Middle frontal gyrus (tissue), 1 donor: ENCODE results near the gene TFAP2A.

Experiments
- DNase-seq: peaks from one replicate; pipeline ENCODE4 v3.0.0-alpha.2; 2015; ENCODE audit warnings: low spot score; ENCODE audit errors: extremely low spot score

TFAP2A gene

DNA sequence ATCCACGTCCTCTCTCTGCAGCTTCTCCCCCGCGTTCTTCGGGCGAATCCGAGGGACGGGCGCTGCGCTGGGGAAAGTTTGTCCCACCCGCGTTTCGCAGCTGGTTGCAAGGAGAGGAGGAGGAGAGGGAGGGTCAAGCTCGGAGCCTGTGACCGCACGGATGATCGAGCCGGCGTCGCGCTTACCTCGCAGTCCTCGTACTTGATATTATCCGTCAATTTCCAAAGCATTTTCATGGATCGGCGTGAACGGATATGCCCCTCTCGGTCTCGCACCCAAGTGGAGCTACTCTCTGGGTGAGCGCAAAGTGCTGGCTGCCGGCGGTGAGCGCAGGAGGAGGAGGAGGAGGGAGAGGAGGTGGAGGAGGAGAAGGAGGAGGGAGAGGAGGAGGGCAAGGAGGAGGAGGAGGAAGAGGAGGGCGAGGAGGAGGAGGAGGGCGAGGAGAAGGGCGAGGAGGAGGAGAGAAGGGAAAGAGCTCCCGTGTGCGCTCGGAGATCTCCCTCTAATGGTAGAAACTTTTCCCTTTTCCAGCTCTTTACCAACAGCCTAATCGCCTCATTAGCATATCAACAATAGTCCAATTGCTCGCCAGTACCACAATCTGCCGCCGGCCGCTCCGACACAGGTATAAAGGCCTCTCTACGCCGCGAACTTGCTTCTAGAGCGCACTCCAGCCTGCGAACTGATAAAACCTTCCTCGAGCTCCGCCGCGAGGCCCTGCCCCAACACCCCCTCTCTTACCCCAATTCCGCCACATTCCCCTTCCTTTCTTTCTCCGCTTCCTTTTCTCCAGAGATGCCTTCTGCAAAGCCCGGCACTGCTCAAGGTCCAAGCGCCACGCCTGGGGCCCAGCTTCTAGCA, at the start of gene TFAP2A:
TSS of gene TFAP2A (minus strand) at position 319 of the 861 bp plus-strand sequence. CDS start at position 236, 83 bp downstream.
- no peak for DNase-seq

DNA sequence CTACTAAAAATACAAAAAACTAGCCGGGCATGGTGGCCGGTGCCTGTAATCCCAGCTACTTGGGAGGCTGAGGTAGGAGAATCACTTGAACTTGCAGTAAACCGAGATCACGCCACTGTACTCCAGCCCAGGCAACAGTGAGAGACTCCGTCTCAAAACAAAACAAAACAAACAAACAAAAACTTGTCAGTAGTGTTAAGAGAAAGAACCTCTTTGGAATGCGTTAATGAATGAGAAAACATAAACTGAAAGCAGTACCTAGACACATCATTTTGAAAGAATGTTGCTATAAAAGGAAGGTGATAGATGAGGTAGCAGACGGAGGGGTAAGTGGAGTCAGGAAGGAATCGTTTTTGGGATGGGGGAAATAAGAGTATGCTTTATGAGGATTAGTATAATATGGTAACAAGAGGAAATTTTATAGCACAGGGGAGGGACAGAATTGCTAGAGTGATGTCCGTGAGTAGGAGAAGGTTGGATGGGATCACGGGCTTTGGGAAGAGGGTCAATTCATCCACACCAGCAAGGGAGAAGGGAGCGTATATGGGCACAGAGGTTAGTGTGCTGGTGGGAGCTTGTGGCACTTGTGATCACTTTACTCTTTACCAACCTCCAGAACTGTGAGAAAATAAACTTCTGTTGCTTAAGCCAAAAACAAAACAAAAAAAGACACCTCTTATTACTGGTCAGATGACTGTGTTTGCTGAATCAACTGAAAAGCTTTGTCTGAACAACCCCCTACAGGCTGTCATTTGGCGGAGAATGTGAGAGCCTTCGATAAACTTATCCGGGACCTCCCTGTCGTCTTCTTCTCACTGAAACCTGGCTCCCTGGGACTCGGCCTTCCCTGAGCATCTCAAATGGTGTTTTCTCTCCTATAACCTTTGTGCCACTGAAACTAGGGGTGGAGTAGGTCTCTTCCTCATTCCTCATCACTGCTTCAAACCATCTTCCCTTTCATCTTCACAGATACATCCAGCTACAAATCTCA, 48.9 kb upstream of the TFAP2A start:
- no peak for DNase-seq

DNA sequence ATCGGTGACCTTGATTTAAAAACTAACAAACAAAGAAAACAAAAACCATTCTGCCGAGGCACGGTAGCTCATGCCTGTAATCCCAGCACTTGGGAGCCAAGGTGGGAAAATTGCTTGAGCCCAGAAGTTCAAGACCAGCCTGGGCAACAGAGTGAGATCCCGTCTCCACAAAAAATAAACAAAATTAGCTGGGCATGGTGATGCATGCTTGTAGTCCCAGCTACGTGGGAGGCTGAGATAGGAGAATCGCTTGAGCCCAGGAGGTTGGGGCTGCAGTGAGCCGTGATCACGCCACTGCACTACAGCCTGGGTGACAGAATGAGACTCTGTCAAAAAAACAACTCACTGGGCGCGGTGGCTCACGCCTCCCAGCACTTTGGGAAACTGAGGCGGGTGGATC, 48.2 kb upstream of the TFAP2A start:
- DNase-seq, result no peak

DNA sequence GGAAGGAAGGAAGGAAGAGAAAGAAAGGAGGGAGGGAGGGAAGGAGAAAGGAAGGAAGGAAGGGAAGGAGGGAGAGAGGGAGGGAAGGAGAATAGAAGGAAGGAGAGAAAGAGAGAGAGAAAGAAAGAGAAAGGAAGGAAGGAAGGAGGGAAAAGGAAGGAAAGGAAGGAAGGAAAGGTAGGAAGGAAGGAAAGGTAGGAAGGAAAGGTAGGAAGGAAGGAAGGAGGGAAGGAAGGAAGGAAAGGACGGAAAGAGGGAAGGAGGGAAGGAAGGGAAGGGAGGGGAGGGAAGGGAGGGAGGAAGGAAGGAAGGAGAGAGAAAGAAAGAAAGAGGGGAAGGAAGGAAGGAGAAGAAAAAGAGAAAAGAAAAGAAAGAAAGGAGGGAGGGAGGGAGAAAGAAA, 47.0 kb upstream of the TFAP2A start:
- DNase-seq, result no peak

DNA sequence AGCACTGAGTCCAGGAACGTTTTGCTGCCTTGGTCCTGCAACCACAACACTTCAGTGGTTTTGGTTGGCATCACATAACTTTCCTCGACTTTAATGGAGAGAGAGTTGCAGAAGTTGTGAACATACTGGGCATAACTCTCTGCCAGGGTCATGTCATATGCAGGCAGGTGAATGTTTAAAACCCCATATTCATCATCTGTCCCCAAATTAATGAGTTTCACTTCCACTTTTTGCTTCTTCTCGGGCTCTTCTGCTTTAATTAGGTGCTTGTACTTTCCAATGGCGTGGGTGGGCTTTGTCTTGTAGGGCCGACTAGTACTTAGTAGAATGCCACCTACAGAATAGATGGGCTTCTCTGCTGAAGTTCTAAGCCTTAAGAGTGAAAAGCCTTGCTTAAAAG, 45.2 kb upstream of the TFAP2A start:
- DNase-seq, result no peak

- DNase-seq, result no peak
Observed at GRCh38 chr6:10458287-10458686, 43.4 kb upstream of the TFAP2A start.

- no peak for DNase-seq
Observed at GRCh38 chr6:10453596-10453995, 38.7 kb upstream of the TFAP2A start.

DNA sequence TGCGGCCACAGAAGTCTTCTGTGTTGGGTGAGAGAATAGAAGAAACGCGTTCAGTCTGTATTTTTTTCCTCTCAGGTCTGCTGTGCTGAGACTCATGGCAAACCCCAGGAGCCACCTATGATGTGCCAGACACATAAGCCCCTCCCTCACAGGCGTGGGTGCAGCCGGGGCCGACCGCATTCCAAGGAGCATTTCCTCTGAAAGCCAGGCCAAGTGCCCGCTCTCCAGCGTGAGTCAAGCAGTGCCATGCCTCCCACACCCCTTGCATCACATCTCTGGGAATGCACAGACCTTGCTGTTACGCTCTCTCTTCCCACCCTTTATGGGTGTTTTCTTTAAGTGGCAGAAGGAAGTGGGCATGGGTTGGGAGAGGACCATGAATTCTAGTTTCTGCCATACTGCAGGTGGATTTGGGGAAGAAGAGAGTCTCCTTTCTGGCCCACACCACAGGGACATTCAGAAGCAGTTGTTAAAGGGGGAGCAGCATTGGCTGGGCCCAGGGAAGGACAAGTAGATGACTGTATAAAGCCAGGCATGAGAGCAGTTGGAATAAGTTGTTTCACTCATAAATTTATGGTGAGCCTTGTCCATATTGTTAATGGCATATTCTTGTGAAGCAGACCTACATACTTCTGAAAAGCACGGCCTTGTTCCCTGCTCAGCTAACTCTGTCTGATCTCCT, 37.1 kb upstream of the TFAP2A start:
- DNase-seq, result no peak

- no peak for DNase-seq
Observed at GRCh38 chr6:10451394-10451793, 36.5 kb upstream of the TFAP2A start.

GRCh38 chr6:10449751-10450150, 34.9 kb upstream of the TFAP2A start:
- no peak for DNase-seq

DNA sequence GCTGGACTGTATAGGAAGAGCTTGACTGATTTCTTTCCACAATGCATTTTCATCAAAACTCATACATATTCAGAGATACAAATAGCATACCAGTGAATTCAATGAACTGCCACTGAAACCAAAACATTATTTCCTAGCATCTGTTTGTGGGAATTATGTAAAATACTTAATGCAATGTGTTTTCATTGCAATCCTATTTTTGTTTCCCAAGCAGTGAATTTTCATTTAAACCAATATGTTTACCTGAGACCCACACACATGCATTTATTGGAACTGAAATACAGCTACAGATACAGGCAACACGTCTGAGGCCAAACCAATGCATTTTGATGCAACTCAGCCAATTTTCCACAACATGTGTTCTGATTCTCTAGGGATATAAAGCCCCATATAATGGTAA, 33.2 kb upstream of the TFAP2A start:
- DNase-seq, result no peak

DNA sequence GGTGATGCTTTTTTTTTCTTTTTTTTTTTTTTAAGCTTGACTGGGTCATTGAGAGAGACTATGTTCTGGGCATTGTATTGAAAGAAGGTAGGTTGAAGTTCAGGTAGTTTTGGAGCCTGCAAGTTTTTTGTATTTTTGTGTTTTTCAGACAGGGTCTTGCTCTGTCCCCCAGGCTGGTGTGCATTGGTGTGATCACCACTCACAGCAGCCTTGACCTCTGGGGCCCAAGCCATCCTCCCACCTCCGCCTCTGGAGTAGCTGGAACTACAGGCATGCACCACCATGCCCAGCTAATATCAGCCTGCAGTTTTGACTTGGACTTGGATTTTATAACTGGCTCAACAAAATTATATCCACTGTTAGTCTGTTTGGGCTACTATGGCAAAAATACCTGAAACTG, 31.7 kb upstream of the TFAP2A start:
- no peak for DNase-seq

- DNase-seq, result no peak
Observed at GRCh38 chr6:10441655-10442009, 26.8 kb upstream of the TFAP2A start.

DNA sequence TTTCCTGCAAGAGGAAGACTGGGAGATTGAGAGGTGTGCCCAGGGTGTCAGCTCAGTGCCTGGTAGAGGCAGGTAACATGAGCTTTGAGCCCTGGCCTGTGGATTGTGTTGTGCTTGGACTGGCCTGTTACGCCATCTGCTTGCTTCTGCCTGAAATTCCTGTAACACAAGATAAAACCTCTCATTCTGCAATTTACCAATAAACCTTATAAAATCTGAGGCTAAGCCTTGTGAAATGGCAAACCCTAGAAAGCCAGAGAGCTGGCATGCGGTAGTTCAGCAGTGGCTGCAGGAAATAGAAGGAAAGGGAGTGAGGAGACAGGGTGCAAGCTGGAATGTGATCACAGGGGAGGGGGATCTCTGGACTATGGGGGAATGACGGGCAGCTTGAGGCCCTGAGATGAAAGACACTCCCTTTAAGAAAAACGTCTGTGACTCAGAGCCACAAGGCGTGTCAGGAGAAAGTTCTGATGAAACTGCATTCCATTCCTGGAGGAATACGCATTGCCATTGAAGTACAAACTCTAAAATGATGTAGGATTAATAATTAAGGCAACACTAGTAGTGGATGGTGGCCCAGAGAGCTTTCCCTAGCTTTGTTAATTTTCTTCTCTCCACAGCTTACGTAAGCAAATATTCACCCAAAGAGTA, 26.3 kb upstream of the TFAP2A start:
- DNase-seq, result no peak

- DNase-seq, result no peak
Observed at GRCh38 chr6:10437891-10438290, 23.0 kb upstream of the TFAP2A start.

DNA sequence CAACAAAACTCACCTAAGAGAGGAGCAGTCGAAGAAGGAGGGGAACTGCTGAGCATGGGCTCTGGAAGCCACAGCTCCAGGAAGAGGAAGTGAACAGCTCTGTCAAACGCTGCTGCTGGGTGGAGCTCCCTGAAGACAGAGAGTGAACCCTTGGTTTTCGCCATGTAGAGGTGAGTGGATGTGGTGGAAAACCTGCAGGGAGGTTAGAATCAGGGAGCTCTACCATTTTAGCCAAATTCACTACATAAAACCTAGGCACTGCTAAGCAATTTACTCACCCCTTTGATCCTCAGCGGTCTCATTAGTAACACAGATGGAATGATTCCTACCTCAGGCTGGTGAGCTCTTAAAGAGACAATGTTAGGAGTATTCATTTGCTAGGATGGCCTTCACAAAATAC, 19.4 kb upstream of the TFAP2A start:
- no peak for DNase-seq

- no peak for DNase-seq
Observed at GRCh38 chr6:10433322-10433721, 18.4 kb upstream of the TFAP2A start.

DNA sequence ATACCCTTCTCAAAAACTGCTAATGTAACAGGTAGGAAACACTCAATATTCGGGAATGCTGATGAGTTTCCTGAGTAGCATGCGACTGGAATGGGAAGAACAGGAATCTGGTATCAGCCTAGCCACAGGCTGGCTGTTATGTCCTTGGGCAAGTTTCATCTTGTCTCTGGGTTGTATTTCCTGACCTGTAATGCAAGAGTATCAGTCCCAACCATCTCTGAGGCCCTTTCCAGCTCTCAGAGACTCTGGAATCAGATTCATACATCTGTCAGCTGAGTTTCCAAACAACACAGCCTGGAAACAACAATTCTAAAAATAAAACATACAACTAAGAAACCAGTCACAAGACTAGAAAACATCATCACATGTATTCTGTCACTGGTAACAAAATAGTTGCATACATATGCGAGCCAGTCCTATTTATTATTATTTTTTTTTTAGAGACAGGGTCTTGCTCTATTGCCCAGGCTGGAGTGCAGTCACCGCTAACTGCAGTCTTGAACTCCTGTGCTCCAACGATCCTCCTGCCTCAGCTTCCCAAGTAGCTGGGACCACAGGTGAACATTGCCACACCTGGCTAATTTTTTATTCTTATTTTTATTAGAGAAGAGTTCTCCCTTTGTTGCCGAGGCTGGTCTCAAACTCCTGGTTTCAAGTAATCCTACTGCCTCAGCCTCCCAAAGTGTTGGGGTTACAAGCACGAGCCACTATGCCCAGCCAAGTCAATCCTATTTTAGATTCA, 16.7 kb upstream of the TFAP2A start:
- DNase-seq, result no peak

DNA sequence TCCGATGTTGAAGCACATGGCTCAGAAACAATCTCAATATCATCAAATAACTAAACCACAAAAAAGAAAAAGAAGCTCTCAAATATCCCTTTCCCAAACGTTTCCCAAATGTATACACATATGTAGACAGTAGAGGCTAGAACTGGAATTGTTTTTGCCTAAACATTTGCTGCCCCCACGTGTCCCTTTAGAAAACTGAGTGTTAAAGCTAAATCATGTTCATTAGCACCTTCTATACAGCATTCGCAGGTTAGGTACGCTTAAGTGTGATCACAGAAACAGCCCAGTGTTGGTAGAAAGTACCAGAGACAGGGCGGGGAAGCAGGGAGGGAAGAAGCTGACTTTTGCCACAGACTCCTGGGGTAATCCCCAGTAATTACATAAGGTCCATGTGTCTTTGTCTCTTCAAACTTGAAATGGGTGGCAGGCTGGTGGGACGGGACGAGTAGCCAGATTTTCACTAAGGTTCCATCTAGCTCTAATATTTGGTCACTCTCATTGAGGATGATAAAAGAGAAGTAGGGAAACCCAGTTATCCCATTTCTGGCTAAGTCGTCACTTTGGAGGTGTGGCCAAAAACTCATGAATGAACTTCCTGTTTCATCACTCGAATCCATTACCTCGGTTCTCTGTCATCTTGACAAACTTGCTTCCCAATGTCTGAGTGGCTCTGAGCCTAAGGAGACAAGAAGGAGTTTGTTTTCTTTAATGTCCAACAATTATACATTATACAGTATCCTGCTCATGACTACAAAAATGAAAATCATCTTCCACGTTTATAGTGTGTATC, 15.0 kb upstream of the TFAP2A start:
- no peak for DNase-seq
